ENCODE data around the gene ALK.
A peak's percentile ranks its signal among the peaks of the same experiment; 100 is the strongest.

The ALK gene

DNA sequence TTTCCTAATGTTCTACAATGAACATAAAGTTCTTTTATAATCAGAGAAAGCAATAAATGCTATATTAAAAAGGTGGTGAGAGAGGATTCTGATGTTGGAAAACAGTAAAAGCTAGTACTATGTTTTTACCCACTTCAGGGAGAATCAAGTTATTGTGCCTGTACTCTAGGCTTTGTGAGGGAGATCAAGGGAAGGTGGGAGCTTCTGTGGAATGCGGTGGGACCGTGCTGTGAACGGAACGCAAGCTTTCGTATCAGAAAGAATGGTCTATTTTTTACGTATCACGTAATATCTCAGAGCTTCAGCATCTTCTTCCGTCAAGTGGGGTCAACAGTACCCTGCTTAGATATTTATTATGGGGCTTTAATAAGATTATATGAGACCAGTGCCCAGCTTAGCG lies 613.0 kb downstream of the ALK start:
- DNase-seq = no peak

DNA sequence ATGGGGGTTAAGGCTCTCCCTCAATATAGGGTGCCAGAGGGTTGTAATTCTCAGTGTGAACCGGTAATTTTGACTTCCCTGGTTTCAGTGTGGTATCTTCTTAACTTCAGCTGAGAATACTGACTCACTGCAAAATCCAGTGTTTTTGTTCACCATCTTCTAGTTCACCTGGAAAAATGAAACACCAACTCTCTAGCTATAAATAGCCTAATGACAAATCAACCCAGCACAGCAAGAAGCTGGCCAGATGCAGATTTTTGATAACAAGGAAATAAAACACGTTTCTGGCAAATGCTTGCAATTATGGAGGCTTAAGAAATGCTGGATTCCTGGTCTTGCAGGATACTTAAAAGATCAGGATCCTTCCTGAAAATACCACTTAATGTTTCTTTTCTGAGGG lies 613.9 kb downstream of the ALK start:
- no peak for DNase-seq

DNA sequence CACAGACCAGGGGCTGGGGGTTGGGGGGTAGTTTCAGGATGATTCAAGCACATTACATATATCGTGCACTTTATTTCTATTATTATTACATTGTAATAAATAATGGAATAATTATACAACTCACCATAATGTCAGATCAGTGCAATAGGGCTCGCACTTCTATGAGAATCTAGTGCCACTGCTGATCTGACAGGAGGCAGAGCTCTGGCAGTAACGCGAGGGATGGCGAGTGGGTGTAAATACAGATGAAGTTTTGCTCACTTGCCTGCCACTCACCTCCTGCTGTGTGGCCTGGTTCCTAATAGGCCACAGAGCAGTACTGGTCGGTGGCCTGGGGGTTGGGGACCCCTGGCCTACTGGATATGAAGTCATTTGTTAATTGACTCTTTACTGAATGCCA lies 615.6 kb downstream of the ALK start:
- DNase-seq = no peak

DNA sequence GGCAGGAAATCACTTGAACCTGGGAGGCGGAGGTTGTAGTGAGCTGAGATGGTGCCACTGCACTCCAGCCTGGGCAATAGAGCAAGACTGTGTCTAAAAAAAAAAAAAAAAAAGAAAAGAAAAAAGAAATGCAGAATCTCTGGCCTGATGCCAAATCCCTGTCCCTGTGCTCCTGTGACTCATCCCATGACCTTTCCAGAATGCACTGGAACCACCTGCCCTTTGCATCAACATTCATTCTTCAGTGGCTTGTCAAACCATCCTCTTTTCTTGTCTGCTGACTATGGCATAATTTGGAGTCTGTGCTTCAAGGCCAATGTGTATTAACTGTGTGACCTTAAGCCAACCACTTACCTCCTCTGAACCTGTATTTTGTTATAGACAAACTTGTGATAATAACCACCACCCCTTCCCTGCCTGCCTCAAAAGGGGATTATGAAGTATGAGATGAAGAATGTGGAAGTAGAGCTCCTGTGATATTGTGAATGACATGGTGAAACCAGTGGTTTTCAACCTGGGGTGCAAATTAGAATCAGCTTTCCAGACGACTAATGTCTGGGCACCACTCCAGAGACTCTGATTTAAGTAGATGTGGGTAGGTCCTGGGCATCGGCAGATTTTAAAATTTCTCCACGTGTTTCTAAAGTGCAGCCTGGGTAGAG lies 616.9 kb downstream of the ALK start:
- peak; percentile 10 for DNase-seq

DNA sequence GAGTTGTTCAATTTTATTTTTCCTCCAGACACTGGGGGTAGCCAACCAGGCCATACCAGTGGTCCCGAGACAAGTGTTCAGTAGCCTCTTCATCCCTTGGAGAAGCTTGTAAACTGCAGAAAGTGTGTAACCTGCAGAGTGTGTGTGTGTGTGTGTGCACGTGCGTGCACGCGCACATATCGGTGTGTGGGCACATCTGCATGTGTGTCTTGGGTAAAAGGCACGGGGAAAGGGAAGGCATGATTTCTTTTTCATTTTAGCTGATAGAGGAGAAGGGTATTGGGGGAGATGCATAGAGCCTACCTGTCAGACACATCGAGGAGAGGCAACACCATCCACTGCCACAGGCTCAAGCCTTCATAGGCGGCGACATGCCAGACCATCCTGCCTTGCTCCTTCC lies 624.8 kb downstream of the ALK start:
- no peak for DNase-seq

DNA sequence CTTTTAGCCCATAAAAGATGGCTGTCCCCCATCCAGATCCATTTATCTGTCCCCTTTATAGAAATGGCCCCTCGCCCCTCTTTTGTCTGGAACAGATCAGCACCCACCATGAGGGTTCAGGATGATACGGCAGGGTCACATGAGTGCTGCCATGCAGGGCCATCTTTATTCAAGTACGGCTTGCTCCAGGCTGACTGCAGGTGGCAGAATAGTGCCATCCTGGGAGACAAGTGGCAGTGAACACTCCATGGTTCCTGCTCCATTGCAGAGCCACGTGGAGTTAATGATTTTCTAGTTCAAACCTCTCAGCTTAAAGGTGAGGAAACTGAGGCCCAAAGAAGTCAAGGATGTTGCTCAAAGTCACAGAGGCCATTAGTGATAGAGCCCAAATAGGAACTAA lies 625.5 kb downstream of the ALK start:
- DNase-seq = peak; percentile 28

DNA sequence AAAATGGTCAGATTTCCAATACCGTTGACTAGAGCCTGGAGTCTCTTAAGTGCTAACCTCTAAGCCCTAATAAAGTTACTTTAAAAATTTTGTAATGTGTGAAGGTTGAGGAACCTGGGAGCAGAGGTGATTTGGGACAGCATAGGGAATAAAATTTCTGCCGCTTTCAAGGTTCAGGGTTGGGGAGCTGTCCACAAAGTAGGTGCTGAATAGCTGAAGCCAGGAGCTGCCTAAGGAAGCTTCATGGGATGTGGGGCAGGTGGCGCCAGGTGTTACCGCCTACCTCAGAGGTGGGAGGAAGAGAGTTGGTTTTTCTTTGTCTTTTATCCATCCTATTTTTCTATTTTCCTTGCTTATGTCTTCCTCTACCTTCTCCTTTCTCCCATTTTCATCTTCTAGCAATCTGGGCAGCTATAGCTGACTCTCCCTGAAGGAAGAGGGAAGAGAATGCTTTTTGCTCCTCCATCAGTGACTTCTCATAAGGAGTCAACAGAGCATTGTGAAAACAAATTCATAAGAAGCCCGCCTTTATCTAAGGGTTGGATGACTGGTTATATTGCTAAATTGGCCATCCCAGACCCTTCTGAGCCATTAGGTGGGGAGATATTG lies 627.5 kb downstream of the ALK start:
- DNase-seq = no peak

DNA sequence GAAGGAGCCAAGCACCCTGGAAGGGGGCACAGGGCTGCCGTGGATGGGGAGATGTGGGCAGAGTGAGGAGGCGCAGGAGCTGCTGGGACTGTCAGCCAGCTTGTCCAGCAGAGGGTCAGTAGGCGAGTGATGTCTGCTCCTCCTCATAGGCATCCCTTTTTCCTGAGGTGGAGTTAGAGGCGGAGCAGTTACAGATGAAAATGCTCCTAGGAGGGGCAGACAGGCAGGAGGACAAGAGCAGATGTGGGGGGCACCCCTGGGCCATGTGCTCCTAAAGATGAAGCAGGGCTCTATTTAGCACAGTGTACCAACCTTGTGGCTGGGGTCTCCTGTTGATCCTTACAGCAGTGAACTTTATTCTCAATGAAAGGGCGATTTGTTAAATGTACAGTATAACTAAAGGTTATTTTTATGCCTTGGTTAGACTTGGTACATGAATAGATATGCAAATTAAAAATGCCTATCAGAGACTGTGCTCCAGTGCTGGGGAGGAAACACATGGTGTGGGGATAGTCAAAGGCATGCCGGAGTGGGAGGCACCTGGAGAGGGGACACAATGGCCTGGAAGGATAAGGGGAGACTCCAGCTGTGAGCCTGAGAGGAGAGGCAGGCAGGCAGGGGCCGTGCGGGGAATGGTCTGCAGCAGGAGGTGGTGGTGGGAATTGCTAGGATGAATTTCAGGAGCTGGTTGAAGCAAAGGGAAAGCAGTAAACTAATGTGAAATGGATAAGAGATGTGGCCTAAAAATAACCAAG lies 630.9 kb downstream of the ALK start:
- DNase-seq = no peak

DNA sequence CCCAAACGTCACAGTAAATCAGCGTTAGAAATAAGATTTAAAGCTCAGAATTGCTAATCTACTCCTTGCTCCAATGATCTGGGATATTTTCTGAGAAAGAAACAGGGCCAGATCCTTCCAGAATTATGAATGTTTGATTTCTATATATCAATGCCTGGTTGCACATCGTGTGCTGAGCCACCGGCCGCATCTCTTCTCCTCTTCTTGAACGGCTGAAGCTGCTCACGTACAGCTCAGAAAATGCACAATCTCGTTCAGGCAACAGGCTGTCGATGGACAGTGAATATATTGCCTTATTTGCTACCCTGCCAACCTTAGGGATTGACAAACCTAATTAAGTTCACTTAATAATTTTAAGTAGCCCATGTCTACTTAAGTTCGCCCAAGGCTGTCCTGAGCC lies 636.7 kb downstream of the ALK start:
- DNase-seq = no peak

DNA sequence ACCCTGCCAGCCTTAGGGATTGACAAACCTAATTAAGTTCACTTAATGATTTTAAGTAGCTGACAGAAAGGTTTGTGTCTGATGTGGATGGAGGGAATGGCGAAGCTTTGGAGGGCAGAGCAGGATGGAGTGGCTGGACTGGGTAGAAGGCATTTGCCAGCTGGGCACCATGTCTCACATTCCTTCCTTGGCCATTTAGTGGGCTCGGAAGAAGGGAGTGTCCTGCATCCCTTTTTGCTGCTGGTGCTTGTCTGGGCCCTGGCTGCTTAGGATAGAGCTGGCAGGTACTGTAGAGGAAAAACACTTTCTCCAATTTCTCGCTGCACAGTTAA lies 639.5 kb downstream of the ALK start:
- DNase-seq = no peak

DNA sequence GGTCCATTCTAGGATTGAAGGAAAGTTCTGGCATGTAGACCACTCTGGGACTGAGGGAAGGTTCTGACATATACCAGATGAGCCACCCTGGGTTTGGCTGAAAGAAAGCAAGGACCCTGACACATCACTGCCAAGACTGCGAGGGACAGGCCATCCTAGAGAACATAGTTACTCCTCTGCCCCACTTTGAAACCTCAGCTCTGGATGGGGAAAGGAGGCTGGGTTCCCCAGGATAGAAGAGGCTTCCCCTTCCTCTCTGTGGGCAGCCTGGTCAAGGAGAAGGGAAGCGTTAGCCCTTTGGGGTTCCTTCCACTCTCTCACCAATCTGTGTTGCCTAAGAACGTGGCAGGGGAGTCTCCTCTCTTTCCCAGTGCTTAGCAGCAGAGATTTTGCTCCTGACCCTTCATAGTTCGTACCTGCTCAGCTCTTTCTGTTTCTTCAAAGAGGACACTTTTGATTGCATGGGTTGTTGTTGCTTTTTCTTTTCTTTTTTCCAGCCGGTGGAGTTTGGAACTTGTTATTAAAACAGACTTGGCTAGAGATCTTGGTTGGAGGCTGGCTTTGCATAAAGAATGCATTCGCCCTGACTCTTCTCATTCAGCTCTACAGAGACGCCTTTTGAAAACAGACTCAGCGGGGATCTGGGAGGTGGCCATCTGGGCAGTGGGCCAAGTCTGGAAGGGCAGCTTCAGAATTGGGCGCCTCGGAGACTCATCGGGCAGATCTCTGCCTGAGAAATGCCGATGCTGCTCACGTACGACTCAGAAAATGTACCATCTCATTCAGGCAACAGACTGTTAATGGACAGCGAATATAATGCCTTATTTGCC lies 640.1 kb downstream of the ALK start:
- DNase-seq = peak; percentile 82

DNA sequence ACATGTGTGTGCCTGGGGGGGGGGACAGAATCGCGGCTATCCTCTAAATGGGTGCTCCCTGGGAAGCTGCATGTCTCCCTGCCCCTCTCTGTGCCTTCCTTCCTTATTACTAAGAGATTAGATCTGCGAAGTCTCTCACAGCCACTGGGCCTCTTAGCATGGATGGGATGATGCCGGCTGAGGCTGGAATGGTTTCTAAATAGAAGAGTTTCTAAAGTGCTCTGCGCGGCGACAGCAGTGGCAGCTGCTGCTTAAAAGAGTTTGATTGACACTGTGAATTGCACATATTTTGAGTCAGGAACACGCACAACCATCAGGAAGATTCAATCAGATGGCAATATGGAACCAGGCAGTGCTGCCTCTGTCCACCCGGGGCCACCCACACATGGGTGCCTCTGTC lies 642.4 kb downstream of the ALK start:
- DNase-seq = no peak

DNA sequence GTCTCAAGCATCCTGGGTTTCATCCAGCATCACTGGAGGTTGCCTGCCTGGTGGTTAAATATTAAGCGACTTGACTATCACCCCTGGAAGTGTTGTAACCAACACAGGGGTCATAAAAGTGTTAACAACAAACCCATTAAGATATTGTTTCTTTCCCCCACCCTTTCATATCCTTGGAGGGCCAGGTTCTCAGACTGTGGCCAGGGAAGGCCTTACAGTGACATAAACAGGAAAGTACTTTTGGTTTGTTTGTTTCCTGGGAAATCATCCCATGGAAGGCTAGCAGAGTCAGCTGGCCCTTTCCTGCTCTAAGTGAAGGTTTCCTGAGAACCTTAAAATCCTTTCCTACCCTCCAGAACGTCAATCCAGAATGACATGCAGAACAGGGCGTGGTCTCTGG lies 645.2 kb downstream of the ALK start:
- DNase-seq = no peak

DNA sequence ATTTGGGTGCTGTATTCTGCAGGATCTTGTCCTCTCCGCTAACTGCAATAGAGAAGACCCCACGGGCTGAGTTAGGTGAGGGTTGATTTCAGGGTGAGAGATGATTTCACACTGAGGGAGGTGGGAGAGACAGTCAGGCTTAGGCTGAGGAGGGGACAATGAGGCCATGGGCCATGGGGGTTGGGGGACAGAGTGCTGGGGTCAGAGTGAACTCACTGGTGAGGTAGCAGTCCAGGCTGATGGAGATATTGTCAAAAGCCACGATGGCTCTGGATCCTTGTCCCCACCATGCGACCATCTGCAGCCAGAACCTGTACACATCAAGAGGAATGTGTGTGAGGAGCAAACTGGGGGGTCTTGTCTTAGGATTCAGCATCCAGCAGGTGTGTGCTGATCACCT lies 646.2 kb downstream of the ALK start:
- DNase-seq = no peak

DNA sequence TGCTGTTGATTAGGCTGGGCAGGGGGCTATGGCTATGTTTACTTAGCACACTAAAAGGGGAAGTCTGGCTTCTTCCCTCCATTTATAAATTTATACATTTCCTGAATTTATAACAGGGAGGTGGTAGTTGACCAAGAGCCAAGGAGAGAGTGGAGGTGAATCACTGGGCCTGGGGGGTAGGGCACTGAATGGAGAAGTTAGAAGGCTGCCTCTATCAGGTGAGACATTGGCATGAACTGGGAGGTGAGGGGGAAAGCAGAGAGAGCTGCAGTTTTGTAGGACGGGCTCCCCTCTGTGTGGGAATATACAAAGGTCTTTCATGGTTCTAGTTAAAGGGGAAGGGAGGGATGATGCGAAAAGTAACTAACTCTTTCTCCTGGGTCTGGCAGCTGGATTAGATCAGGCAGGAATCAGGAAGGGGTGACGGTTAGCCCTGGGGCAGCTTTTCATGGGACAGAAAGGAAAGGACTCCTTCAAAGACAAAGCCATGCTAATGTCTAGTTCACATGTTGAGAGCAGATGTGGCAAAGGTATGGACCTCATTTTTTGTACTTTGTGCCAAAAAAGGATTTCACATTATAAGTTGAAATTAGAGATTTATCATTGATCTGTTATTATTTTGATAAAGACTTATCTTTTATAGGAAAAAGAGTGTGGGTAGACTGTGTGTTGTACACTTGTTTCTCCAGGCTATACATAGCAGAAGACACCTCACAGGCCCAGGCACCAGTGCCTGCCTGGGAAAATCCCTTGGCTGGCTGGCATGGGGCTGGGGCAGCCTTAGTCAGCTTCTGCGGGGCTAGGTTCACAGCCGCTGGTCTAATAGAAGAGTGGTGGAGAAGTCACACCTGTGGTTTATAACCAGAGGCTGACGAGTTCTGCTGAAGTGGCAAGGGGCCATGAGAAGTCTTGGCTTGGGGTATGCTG lies 647.4 kb downstream of the ALK start:
- DNase-seq = no peak

DNA sequence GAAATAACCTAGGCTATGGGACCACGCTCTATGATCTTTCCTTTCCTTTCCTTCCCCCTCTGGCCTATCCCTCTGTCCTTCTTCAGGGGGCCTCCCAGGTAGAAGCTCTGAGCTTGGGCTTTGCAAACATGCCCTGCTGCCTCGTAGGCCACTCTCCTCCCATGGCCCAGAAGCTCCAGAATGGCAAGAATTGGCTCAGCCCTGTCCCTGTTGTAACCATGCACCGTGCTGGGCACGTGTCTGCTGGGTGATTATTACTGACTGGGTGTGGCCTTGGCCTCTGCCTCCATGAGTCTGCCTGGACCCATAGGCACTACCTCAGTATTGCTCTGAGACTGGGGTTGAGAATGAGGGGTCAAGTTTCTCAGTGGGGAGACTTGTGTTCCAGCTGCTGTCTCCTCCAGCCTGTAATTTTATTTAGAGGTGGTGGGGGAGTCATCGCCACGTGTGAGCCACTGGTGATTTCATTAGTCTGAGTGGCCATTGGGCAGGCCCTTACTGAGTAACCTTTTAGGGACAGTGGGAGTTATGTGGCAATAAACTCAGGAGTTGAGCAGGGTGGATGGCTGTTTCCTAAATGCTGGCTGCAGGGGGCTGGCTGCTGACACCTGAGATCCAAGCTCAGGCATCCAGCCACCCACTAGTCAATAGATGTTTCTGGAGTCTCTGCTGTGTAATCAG lies 648.2 kb downstream of the ALK start:
- no peak for DNase-seq

DNA sequence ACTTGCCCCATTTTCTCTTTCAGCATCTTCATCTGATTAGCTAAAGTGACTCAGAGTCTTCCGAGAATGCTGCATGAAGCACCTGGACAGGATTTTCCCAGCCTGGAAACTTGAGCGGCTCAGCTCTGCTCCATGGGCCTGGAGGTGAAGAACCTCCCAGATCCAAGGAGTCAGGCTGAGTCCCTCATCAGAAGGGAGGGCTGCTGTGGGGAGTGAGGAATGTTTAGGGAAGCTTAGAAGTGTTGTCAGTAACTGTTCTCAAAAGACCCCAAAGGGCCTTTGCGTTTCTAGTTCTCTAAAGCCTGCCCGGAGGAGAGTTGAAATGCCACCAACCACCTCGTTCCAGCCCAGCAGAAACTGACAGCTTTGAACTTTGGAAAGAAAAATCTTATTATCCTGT lies 649.1 kb downstream of the ALK start:
- DNase-seq = no peak

DNA sequence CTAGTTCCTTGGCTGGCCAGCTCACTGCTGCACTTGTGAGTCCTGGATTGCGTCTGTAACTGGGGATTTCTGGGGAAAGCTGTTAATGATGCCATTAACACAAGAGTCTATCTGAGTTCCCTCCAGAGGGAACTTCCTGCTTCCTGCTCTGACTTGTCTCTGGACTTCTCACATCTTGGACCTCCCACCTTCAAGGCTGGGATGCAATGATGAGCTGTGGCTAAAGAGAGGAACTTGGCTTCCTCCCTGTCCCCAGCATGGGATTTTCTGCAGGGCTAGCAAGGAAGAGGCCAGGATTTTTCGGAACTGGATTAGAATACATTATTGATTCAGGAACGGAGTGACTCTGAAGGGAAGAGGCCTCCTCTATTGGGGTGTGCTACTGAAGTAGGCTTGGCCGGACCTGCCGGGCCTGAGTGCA lies 650.7 kb downstream of the ALK start:
- DNase-seq = no peak

DNA sequence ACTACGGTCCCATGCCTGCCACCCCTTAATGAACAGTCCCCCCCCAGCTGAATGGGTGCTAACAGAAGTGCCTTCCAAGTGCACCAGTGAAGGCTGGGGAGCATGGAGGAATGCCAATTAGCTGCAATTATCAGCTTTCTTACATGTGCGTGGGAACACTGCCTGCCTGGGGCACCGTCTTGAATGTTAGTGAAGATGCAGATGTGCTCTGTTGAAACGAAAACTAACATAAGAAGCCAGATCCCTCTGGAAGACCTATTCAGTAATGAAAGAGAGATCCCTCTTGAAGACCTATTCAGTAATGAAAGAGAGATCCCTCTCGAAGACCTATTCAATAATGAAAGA lies 651.6 kb downstream of the ALK start:
- no peak for DNase-seq

DNA sequence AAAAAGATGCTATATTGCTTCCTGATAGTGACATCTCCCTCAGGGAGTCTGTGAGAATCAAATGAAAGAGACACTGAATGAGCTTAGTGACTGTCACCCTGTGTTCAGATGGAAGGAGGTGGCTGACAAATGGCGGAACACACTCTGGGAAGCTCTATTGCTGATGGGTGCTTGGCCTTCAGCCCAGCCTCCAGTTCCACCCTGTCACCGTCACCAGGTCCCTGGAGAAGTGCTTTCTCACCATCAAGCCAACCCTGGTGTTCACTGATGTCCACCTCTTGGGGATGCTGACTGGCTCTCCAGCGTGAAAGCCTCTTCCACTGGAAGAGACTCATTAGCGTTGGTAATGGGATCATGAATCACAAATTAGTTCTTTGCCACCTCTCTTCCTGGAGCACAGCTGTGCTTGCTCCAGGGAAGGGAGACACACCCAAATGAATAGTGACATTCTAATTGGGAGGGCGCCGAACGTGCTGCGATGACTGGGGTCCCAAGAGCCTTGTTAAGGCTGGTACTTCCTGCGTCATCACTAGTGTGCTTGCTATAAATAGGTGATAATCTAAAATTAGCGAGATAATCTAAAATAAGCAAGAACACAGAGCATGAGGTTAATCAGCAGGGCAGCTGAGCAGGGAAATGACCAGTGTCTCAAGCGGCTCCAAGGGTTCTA lies 652.2 kb downstream of the ALK start:
- no peak for DNase-seq

DNA sequence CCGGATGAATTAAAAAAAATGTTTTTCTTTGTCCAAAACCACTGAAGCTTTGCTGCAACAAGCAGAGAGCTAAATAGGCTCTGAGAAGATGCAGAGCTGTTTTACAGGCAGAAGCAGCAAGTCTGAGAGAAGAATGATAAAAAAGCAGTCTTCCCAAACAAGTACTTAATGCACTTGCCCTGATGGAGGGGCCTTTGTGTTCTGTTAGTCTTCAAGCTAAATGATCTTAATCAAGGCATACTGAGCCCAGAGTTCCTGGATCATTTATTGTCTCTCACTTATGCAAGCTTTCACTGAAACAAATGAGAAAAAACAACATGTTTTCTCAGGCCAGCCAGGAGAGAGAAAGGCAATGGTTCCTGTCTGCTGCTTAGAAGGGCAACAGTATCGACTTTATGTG lies 653.7 kb downstream of the ALK start:
- no peak for DNase-seq

DNA sequence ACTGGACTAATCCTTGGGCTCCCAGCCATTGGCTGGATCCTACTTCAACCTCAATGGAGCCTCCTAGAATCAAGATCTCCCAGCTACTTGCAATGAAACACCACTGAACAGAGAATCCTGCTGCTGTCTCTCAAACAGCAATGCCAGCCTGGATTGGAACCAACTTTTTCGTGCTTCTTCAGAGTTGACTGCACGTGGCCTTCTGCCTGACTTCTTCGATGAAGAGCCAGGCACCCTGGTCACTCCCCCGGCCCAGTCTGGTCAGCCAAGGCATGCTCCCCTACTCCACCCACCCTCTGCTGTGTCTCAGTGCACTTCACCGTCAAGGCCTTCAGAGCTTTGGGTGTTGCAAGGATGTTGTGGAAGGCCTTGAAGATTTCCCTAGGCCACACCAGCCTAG lies 657.5 kb downstream of the ALK start:
- DNase-seq = no peak
